HG03175 (cell line): ENCODE results near the gene HMOX1.
"Not testable (repeated sequence)": the region's sequence is repeated elsewhere in the genome, so short reads cannot be mapped to it uniquely, and the experiment has no call there.

Experiments
- ATAC-seq: cut with Tn5 transposase; IDR thresholded peaks from one replicate; pipeline ENCODE4 v1.9.1; 2021; ENCODE audit warnings: mild to moderate bottlenecking, moderate library complexity; ENCODE audit not compliant: unreplicated experiment

HMOX1 gene

DNA sequence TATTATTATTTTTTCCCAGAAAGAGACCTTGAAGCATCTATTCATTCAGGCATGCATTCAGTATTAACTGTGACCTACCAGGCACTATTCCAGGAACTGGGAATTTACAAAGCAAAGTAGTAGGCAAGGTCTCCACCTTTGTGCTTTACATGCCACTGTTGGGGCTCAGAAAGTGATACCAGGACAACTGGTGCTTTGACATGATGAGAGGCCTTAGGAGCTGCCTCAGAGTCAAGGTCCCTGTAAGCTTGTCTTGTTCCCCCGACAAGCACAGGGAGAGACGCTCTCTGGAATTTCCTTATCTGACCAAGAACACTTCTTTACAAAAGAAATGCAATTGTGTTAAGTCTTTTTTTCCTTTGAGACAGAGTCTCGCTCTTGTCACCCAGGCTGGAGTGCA lies 2.3 kb upstream of the HMOX1 start:
- ATAC-seq, result no peak

DNA sequence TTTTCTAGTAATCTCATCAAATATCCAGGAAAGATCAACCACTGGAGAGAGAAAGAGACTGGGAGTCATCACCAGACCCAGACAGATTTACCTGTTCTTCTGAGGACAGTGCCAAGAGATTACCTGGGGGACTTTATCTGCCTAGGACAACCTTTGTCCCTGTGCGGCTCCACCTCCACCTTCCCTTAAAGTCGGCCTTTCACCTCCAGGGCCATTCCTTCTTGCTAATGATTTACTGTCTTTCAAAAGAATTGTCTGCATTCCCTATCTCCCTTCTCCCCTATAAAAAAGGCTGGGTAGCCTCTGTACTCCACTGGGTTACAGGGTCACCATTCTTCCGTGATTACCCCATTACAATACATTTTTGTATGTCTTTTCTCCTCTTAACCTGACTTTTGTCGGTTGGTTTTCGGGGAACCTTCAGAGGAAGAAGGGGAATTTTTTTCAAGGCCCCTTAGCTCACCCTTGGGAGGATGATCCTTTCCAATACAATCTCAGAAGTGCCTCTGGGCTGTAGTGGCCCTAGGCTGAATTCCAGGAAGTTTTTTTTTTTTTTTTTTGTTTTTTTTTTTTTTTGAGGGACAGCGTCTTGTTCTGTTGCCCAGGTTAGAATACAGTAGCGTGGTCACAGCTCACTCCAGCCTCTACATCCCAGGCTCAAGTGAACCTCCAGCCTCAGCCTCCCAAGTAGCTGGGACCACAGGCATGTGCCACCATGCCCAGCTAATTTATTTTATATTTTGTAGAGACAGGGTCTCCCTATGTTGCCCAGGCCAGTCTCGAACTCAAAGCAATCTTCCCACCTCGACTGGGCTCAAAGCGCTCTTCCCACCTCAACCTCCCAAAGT lies 1.5 kb upstream of the HMOX1 start:
- ATAC-seq, result no peak

DNA sequence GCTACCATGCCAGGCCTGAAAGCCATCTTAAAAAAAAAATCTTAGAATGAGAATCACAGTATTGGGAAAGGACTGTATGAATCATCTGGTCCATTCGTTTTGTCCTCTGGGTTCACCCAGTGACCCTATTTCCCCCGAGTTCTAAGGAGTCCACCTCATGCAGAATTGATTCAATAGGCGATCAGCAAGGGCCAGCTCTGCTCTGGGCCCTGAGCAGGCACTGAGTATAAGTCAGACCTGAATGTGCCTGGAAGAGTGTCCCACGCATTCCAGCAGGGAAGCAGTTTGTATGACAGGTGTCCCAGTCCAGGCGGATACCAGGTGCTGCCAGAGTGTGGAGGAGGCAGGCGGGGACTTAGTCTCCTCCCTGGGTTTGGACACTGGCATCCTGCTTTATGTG lies 883 bp upstream of the HMOX1 start:
- no peak for ATAC-seq

DNA sequence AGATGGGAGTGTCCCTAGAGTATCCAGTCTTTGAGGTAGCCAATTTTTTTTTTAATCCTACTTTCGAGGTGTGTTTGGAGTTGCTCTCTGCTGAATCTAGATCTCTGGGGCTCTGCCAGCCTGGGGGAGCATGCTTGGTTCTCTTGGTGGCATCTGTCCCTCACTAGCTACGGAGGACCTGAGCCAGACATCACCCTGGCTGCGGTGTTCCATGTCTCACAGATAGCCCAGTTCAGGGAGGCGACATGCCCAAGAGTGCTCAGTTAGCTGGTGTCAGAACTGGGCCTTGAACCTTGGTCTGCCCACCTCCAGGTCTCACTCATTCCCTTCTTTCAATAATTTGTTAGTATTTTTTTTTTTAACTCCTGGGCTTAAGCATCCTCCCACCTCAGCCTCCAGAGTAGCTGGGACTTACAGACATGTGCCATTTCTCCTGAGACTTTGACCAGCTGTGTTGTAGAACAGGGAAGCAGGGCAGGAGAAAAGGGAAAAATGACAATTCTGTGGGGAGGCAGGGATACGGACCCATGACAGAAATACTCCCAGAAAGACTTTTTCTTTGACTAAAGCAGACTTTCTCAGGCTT lies 621 bp downstream of the HMOX1 start:
- no peak for ATAC-seq

DNA sequence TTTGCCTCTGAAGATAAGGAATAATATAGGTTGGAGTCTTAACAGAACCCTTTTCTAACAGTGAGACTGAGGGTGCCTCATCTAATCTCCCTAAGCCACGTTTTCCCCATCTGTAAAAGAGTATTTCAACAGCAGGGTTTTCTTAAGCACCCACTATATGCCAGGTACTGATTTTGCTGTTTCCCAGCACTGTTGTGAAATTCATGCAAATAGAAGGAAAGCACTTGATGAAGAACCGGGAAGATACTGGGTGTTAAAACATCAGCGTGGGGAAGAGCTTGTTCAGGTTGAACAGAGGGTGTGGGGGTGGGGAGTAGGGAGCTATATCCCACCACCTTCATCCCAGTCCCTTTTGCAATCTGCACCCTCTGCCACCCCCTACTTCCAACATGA lies 2.8 kb downstream of the HMOX1 start:
- ATAC-seq, result no peak

DNA sequence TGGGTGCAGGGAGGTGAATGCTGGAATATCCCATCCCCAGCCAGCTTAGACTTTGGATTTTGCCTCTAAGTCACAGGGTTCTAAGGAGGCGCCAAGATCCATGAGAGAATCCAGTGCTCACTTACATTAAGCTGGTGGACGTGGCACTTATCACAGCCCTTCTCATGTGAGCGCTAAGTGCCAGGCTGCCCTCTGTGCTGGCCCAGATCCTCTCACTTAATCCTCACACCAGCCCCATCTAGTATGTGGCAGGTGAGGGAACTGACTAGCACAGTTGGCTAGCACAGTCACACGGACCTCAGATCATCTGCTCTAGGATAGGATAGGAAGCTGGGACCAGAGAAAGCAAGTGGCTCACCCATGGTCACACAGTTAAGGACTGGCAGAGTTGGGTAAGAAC lies 3.6 kb downstream of the HMOX1 start:
- no peak for ATAC-seq

DNA sequence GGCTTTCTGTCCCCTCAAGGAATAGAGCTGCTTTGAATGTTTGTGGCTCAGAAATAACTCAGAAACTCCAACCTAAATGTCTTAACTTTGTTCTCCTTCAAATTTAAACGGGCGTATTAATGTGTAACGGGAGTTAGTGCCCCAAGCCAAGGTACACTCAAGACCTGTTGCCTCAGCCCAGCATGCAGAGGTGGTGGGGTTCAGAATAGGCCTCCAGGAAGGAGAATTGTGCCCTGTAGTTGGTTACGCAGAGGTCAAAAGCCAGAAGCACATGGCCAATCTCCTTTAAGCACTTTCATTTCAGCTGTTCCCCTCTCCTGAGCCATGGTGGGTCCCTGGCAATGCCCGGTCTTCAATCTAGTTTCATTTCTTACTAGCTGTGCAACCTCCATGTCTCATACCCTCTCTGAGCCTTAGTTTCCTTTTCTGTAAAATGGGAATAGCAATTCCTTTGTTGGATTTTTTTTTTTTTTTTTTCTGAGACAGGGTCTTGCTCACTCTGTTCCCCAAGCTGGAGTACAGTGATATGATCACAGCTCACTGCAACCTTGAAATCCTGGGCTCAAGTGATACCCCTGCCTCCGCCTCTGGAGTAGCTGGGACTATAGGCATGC lies 4.2 kb downstream of the HMOX1 start:
- ATAC-seq, result no peak

DNA sequence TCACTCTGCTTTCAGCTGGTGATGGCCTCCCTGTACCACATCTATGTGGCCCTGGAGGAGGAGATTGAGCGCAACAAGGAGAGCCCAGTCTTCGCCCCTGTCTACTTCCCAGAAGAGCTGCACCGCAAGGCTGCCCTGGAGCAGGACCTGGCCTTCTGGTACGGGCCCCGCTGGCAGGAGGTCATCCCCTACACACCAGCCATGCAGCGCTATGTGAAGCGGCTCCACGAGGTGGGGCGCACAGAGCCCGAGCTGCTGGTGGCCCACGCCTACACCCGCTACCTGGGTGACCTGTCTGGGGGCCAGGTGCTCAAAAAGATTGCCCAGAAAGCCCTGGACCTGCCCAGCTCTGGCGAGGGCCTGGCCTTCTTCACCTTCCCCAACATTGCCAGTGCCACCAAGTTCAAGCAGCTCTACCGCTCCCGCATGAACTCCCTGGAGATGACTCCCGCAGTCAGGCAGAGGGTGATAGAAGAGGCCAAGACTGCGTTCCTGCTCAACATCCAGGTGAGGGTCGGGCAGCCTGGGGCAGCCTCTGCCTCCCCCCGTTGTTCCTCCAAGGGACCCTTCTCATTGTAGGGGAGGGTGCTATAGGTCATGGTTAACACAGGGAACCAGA lies 5.9 kb downstream of the HMOX1 start:
- ATAC-seq, result no peak

DNA sequence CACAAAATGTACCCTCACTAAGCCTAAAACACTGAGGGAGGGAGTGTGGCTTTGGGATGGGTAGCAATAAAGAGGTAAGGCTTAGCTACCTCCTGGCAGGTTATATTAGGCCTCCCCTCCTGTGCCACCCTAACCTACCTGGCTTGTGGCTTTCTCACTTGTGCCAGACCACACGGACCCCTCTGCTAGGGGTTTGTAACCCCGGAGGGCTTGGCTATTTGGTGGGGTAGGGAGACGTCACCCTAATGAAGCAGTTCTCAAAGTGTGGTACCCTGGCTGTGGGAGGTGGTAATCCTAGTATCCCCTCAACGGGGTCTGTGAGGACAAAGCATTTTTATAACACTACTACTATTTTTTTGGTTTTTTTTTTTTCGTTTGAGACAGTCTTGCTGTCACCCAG lies 10.0 kb downstream of the HMOX1 start:
- no peak for ATAC-seq

DNA sequence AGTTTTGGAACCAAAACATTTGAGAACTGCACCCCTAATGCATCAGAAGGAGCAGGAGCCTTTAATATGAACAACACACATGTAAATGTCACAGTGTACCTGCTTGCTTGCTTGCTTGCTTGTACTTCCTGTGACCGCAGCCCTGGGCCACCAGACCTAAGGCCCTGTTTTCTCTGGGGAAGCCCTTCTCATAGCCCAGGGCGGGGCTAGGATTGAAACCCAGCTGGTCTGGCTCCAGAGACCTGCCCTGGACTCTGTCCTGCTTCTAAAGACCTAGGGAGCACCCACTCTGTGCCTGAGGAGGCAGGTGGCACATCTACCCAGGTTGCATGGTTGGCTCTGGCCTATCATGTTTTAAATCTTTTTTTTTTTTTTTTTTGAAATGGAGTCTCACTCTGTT lies 11.5 kb downstream of the HMOX1 start:
- ATAC-seq, result no peak

DNA sequence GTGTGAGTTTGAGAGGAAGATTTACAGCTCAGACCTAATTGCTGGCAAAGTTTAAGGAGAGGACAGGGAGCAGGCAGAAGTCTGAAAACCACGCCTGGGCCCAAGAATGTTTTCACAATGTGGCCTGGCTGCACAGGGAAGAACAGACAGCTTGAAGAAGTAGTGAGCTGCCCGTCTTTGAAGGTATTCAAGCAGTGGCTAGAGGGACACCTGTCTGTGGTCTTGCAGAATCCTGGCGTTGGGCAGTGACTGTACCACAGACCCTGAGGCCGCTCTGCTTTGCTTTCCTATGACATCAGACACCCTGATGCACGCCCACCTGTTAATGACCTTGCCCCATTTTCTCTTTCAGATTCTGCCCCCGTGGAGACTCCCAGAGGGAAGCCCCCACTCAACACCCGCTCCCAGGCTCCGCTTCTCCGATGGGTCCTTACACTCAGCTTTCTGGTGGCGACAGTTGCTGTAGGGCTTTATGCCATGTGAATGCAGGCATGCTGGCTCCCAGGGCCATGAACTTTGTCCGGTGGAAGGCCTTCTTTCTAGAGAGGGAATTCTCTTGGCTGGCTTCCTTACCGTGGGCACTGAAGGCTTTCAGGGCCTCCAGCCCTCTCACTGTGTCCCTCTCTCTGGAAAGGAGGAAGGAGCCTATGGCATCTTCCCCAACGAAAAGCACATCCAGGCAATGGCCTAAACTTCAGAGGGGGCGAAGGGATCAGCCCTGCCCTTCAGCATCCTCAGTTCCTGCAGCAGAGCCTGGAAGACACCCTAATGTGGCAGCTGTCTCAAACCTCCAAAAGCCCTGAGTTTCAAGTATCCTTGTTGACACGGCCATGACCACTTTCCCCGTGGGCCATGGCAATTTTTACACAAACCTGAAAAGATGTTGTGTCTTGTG lies 12.5 kb downstream of the HMOX1 start:
- ATAC-seq, result no peak

DNA sequence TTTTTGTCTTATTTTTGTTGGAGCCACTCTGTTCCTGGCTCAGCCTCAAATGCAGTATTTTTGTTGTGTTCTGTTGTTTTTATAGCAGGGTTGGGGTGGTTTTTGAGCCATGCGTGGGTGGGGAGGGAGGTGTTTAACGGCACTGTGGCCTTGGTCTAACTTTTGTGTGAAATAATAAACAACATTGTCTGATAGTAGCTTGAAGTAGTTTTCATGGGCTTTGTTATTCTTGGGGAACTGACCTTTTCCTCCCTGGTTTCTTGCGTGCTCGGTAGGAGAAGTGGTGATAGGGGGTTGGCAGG lies 13.1 kb downstream of the HMOX1 start:
- ATAC-seq, result no peak

DNA sequence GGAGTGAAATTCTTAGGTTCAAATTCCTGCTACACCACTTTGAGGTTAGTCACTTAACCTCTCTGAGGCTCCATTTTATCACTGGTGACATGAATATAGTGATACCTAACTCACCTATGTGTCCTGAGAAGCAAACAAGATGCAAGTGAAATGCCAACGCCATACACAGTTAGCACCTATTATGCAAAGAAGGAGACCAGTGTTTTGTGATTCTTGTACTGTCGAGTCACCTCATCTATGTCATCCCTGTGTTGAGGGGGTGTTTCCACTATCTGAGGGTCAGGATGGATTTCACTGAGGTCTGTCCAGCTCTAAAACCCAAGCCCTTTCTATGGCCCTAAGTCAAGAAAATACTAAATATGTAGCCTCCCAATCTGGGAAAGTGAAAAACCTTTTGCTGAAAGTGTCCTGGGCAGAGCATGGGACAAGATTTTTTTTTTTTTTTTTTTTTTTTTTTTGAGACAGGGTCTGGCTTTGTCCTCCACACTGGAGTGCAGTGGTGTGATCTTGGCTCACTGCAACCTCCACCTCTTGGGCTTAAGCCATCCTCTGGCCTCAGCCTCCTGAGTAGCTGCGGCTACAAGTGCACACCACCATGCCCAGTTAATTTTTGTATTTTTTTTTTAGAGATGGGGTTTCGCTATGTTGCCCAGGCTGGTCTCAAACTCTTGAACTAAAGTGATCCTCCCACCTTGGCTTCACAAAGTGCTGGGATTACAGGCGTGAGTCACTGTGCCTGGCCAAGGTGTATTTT lies 14.1 kb downstream of the HMOX1 start:
- no peak for ATAC-seq

DNA sequence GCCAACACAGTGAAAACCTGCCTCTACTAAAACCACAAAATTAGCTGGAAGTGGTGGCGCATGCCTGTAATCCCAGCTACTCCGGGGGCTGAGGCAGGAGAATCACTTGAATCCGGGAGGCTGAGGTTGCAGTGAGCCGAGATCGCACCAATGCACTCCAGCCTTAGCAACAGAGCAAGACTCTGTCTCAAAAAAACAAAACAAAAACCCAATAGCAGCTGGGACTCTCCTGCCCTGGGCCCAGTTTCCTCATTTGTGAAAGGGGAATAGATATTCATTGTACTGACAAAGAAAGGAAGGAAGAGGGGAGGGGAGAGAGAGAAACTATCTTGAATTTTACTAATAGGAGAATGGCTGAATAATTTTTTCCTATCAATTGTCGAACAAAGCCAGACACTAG lies 15.7 kb downstream of the HMOX1 start:
- ATAC-seq, result not testable (repeated sequence)

DNA sequence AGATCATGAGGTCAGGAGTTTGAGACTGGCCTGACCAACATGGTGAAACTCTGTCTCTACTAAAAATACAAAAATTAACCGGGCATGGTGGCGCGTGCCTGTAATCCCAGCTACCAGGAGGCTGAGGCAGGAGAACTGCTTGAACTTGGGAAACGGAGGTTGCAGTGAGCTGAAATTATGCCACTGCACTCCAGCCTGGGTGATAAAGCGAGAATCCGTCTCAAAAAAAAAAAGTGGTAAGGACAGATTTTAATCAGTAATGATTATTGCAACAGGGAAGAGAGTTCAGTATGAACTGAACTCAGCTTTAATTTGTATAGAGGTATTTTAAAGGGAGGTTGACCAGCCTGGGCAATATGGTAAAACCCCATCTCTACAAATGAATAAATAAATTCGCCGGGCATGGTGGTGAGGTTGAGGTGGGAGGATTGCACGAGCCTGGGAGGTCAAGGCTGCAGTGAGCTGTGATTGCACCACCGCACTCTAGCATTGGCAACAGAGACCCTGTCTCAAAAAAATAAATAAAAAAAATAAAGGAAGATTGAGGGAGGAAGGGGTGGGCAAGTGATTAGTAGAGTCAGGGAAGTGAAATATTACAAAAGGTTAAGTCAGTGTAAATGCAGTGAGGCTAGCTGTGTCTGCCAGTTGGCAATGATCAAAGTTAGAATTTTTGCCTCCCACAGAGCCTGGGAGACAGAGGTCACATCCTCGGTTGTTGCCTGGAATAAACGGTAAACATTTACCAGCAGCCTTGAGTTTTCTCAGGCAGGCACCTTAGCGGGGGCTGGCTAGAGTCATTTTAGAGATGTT lies 16.4 kb downstream of the HMOX1 start:
- no peak for ATAC-seq

DNA sequence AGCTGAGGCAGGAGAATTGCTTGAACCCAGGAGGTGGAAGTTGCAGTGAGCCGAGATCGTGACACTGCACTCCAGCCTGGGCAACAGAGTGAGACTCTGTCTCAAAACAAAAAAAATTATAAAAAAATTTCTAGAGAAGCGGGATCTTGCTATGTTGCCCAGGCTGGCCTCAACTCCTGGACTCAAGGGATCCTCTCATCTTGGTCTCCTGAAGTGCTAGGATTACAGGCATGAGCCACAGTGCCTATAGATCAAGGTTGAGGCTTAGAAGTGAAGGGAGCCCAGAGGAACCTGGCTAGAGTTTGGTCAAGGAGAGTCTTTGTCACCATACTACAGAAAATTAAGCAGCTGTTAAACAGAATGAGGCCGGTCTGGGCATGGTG lies 17.7 kb downstream of the HMOX1 start:
- no peak for ATAC-seq

DNA sequence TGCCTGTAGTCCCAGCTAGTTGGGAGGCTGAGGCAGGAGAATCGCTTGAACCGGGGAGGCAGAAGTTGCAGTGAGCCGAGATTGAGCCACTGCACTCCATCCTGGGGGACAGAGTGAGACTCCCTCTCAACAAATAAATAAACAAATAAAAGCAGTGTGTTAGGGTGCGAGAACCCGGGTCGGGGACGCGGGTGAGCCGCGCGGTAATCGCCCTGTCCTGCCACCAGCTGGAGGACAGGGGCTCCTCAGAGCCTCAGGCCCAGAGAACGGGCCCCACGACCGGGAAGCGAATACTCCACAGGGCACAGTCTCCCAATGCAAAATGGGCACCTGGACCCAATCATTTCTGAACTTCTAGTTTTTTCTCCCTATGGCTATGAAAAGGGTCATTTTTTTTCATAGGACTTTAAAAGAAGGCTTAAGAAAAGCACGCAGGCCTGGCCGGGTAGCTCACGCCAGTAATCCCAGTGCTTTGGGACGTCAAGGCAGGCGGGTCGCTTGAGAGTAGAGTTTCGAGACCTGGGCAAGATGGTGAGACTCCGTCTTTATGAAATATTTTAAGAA lies 18.3 kb downstream of the HMOX1 start:
- ATAC-seq, result no peak

DNA sequence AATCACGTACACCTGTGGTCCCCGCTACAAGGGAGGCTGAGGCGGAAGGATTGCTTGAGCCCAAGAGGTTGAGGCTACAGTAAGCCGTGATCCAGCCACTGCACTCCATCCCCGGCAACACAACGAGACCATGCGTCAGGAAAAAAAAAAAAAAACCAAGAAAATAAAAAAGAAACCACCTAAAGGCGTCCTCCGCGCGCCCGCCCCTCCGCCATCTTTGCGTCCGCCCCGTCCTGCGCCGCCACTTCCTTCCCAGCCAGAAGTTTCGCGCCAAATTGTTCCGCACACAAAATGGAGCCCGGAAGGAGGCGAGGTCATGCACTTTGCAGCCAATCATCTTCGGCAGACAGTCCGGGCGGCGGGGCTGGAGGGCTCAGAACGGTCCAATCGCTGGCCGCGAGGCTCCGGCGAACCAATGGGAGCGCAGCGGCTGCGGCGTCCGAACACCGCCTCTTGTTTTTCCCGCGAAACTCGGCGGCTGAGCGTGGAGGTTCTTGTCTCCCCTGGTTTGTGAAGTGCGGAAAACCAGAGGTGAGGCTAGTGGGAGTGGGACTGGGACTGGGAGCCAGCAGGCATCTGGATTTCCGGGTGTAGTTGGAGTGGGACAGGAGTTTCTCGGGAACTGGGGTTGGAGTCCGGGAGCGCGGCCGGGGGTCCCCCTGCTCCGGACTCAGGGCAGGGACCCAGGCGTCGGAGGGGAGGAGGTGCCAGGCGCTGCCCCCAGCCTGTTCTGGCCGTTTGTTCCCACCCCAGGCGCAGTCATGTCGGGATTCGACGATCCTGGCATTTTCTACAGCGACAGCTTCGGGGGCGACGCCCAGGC lies 19.0 kb downstream of the HMOX1 start, which contains the start of gene MCM5:
Gene MCM5 (plus strand): TSS at position 463 of the 823 bp plus-strand sequence. CDS start 299 bp downstream, at position 762.
- peak; percentile 96 for ATAC-seq
